ENCODE data around the gene SH2D3A.

The SH2D3A gene

DNA sequence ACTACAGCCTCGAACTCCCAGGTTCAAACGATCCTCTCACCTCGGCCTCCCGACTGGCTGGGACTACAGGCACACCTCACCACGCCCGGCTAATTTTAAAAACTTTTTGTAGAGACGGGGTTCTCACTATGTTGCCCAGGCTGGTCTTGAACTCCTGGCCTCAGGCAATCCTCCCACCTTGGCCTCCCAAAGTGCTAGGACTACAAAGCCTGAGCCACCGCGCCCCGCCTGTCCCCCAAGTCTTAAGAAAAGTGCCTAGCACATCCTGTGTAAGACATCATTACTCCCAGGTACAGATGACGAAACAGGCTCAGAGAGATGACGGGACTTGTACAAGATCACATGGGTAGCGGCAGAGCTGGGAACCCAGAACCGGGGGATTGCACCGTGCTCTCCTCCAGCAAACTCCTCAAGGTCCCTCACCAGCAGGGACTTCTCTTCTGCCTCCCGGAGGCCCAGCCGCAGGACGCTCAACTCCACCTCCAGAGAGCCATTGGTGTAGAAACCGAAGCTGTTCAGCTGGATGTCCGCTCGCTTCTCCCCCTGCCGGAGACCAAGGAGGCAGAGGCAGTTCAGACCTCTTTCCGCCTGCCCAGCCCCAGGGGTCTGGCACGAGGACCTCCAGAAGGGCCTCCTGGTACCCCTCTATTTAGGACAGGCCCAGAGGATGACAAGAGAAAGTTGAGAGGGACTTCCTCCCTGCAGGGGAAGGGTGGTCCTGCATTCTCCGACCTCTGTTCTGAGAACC lies 30.9 kb downstream of the SH2D3A start:
- in situ Hi-C loops (cut with HindIII; ENCODE audit: low sequenced_read_pairs) = no loop called here
- DNase-seq (ENCODE audit: low read depth) = peak; percentile 70
- peak overlapping the region; percentile 99 for H3K4me3 ChIP-seq (ENCODE audit: low read depth, low read length)
- TF ChIP-seq, protein P1, sequence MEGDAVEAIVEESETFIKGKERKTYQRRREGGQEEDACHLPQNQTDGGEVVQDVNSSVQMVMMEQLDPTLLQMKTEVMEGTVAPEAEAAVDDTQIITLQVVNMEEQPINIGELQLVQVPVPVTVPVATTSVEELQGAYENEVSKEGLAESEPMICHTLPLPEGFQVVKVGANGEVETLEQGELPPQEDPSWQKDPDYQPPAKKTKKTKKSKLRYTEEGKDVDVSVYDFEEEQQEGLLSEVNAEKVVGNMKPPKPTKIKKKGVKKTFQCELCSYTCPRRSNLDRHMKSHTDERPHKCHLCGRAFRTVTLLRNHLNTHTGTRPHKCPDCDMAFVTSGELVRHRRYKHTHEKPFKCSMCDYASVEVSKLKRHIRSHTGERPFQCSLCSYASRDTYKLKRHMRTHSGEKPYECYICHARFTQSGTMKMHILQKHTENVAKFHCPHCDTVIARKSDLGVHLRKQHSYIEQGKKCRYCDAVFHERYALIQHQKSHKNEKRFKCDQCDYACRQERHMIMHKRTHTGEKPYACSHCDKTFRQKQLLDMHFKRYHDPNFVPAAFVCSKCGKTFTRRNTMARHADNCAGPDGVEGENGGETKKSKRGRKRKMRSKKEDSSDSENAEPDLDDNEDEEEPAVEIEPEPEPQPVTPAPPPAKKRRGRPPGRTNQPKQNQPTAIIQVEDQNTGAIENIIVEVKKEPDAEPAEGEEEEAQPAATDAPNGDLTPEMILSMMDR (IDR thresholded peaks at IDR 0.05; ENCODE audit: low read depth, low read length, missing control alignments) = peak; percentile 82

DNA sequence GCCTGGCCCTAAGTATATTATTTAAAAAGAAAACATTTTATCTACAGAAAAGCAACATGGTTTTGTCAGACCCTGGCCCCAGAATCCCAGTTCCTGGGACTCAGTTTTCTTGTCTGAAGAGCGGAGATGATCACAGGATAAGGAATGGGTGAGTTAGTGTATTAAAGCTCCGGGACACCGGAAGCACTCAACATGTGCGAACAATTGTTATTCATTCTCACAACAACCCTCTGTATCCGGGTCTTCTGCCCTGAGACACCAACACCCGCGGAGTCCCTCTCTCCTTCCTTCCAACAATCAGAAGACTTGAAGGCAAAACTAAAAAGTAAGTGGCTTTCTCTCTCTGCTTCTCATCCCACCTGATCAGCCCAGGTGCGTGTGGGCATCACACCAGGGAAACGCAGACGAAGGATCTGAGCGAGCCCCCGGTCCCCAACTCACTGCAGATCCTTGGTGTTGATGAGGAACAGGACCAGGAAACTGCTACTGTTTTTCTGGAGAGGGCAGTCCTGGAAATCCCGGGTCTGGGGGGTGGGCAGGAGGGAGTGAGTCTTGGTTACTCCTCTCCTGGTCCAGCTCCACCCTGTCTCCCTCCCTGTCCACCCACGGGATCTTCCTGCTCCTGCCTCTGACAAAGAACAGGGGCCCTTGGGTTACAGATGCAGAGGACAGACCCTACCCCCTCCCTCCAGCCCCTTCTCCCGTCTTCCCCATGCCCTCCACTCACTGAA lies 31.9 kb downstream of the SH2D3A start:
- DNase-seq (ENCODE audit: low read depth) = no peak
- H3K4me3 ChIP-seq (ENCODE audit: low read depth, low read length) = no peak overlapping the region
- TF ChIP-seq, protein P1 (IDR thresholded peaks at IDR 0.05; ENCODE audit: low read depth, low read length, missing control alignments) = no peak
- in situ Hi-C loops (cut with HindIII; ENCODE audit: low sequenced_read_pairs) = no loop called here

DNA sequence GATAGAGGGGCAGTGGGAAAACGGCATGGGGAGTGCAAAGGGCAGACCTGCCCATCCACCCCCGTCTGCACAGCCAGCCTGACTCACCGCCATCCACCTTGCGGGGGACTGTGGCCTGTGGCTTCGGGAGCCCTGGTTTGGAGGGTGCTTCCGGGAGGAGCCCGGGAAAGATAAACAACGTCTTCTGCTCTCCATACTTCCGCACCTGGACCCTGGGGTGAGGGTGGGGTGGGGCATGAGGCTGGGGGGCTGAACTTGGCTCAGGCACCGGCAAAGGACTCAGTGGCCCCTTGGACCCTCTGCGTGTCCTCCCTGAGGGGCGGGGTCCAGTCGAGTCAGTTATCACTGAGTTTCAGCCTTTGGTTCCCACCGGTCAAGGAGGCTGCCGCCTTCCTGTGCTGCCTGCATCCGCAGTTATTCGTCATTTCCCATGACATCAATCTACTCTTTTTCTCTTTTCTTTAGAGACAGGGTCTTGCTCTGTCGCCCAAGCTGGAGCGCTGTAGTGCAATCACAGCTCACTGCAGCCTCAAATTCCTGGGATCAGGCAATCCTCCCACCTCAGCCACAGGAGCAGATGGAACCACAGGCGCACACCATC lies 33.0 kb downstream of the SH2D3A start:
- TF ChIP-seq, protein P1 (IDR thresholded peaks at IDR 0.05; ENCODE audit: low read depth, low read length, missing control alignments) = no peak
- no peak overlapping the region for H3K4me3 ChIP-seq (ENCODE audit: low read depth, low read length)
- in situ Hi-C loops (cut with HindIII; ENCODE audit: low sequenced_read_pairs) = no loop called here
- DNase-seq (ENCODE audit: low read depth) = no peak

- in situ Hi-C loops (cut with HindIII; ENCODE audit: low sequenced_read_pairs) = no loop called here
- TF ChIP-seq, protein P1 (IDR thresholded peaks at IDR 0.05; ENCODE audit: low read depth, low read length, missing control alignments) = peak; percentile 16
- no peak overlapping the region for H3K4me3 ChIP-seq (ENCODE audit: low read depth, low read length)
- DNase-seq (ENCODE audit: low read depth) = no peak
Measured at GRCh38 chr19:6733338-6734095, 33.7 kb downstream of the SH2D3A start.

DNA sequence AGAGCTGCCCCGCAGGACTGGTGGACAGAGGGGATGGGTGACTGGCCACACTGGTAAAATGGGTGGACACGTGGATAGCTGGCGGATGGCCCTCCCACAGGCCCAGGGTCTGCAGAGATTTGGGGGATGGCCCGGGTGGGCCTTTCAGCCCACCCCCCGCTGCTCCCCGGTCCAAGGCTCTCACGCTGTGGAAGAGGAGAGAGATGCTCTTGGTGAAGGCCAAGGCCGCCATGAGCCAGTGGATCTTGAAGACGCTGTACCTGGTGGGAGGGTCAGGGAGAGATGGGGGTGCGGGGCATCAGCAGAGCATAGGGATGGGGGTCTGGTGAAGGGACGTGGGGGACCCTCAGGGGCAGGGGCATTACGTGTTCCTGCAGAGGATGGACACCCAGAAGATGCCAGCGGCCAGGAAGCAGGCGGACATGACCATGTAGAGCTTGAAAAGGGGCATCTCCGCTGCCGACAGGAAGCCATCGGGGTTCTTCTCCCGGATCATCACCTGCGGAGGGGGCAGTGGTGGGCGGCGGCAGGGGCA lies 34.4 kb downstream of the SH2D3A start:
- no peak for DNase-seq (ENCODE audit: low read depth)
- in situ Hi-C loops (cut with HindIII; ENCODE audit: low sequenced_read_pairs) = no loop called here
- TF ChIP-seq, protein P1 (IDR thresholded peaks at IDR 0.05; ENCODE audit: low read depth, low read length, missing control alignments) = no peak
- no peak overlapping the region for H3K4me3 ChIP-seq (ENCODE audit: low read depth, low read length)

DNA sequence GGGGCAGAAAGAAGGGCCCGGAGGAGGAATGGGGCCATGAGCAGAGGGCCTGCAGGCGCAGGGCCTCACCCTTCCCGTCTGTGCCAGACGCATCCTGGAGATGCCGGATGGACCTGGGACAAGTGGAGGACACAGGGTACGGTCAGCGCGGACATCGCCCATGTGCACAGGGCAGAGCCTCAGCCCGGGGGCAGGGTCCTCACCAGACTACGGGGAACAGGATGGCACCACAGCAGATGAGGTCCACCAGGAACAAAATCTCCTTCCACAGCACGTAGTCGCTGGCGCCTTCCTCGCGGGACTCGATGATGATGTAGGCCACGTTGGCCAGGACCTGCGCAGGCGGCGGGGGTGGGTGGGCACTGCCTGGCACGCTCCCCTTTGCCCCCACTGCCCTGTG lies 35.4 kb downstream of the SH2D3A start:
- no peak overlapping the region for H3K4me3 ChIP-seq (ENCODE audit: low read depth, low read length)
- DNase-seq (ENCODE audit: low read depth) = no peak
- TF ChIP-seq, protein P1 (IDR thresholded peaks at IDR 0.05; ENCODE audit: low read depth, low read length, missing control alignments) = no peak
- in situ Hi-C loops (cut with HindIII; ENCODE audit: low sequenced_read_pairs) = no loop called here
